H1 (cell line): ENCODE results near the gene KIAA1671. TPM values are rescaled to one million over a fixed set of nuclear protein-coding genes. Genes with fewer than 3 reads are reported as not detected.
A peak's percentile ranks its signal among the peaks of the same experiment; 100 is the strongest.

Experiments
- CTCF ChIA-PET: fragments of 300-600 bp; sonication (Branson Sonifier 250); formaldehyde crosslinking; loops from one replicate; lab custom pipeline; 2021; ENCODE audit not compliant: partially characterized antibody; lab: Charles Lee
- POLR2A ChIA-PET: fragments of 300-600 bp; sonication (Branson Sonifier 250); formaldehyde crosslinking; loops from one replicate; lab custom pipeline; 2021; ENCODE audit warnings: inconsistent platforms; ENCODE audit not compliant: partially characterized antibody; lab: Charles Lee
- DNase-seq, 2 experiments: peaks; one replicate each; pipeline versions ENCODE4 v3.0.0 to v3.0.0-alpha.2; 2010 to 2022; ENCODE audit warnings: low spot score in 2 of 2, low read depth in 1 of 2, mixed read lengths in 1 of 2
- FAIRE-seq: peaks from 2 replicates; lab custom pipeline; 2011; peaks lifted over from hg19 to GRCh38; lab: Jason Lieb, UNC
- H2AFZ ChIP-seq: 2 replicates; pipeline ENCODE4 v1.8.1; 2012; ENCODE audit warnings: low read length, inconsistent platforms
- H2AK5ac ChIP-seq: 2 replicates; pipeline ENCODE4 v1.6.1; 2013; ENCODE audit warnings: low read depth, low read length
- H2BK120ac ChIP-seq: replicated peaks from 2 replicates; pipeline ENCODE3; 2013; ENCODE audit warnings: low read depth, low read length, inconsistent platforms
- H2BK12ac ChIP-seq: 2 replicates; pipeline ENCODE4 v1.6.1; 2013; ENCODE audit warnings: low read depth, low read length
- H2BK15ac ChIP-seq: 2 replicates; pipeline ENCODE4 v1.6.1; 2013; ENCODE audit warnings: low read length
- H2BK20ac ChIP-seq: 2 replicates; pipeline ENCODE4 v1.6.1; 2013; ENCODE audit warnings: low read length
- H2BK5ac ChIP-seq: 2 replicates; pipeline ENCODE4 v1.6.1; 2013; ENCODE audit warnings: low read depth, low read length
- H3K14ac ChIP-seq: 2 replicates; pipeline ENCODE4 v1.6.1; 2013; ENCODE audit warnings: inconsistent platforms; ENCODE audit not compliant: insufficient read length
- H3K18ac ChIP-seq: 2 replicates; pipeline ENCODE4 v1.6.1; 2013; ENCODE audit warnings: low read length; ENCODE audit errors: extremely low read depth
- H3K23ac ChIP-seq: 2 replicates; pipeline ENCODE4 v1.6.1; 2013; ENCODE audit warnings: inconsistent platforms; ENCODE audit not compliant: insufficient read length
- H3K23me2 ChIP-seq: 2 replicates; pipeline ENCODE4 v1.6.1; 2013; ENCODE audit warnings: low read depth, low read length
- H3K27ac ChIP-seq: 2 replicates; pipeline ENCODE4 v1.6.1; 2011; ENCODE audit warnings: low read depth, low read length, inconsistent platforms
- H3K27me3 ChIP-seq, 4 experiments: replicated peaks in 1 of 4; 1 replicate in 1 of 4; 2 replicates in 3 of 4; pipeline versions ENCODE4 v1.6.1 to v1.8.1; 2011 to 2013; ENCODE audit warnings: low read length in 3 of 4, mild to moderate bottlenecking in 3 of 4, inconsistent platforms in 2 of 4, mixed read lengths in 2 of 4, moderate library complexity in 1 of 4; ENCODE audit not compliant: control insufficient read depth in 3 of 4, insufficient read depth in 3 of 4; ENCODE audit errors: extremely low read depth in 1 of 4
- H3K36me3 ChIP-seq, 4 experiments: 2 replicates each; pipeline versions ENCODE4 v1.6.1 to v1.8.1; 2011 to 2013; ENCODE audit warnings: mild to moderate bottlenecking in 4 of 4, low read length in 3 of 4, moderate library complexity in 2 of 4, control low read depth in 1 of 4, inconsistent platforms in 1 of 4; ENCODE audit not compliant: insufficient read depth in 4 of 4, control insufficient read depth in 2 of 4
- H3K4ac ChIP-seq: replicated peaks from 2 replicates; pipeline ENCODE3; 2013; ENCODE audit warnings: low read length, low read depth, mixed read lengths, inconsistent platforms; ENCODE audit not compliant: insufficient read length
- H3K4me1 ChIP-seq, 4 experiments: replicated peaks in 1 of 4; 1 replicate in 1 of 4; 2 replicates in 3 of 4; pipeline versions ENCODE4 v1.6.1 to v1.8.1; 2011 to 2013; ENCODE audit warnings: low read length in 3 of 4, inconsistent platforms in 2 of 4, mixed read lengths in 1 of 4; ENCODE audit not compliant: insufficient read depth in 4 of 4, control insufficient read depth in 3 of 4
- H3K4me2 ChIP-seq, 2 experiments: 2 replicates each; pipeline versions ENCODE4 v1.6.1 to v1.8.1; 2011 to 2013; ENCODE audit warnings: low read depth in 2 of 2, low read length in 2 of 2, control low read depth in 1 of 2, inconsistent platforms in 1 of 2, mild to moderate bottlenecking in 1 of 2; ENCODE audit not compliant: insufficient read depth in 1 of 2
- H3K4me3 ChIP-seq, 4 experiments: fragments of 200-600, 300-600 bp in 1 of 4; sonication (generic), shearing (Covaris generic), sonication (Bioruptor Twin) in 1 of 4; 2 replicates each; pipeline versions ENCODE4 v1.5.1 to v1.8.1; 2011 to 2016; ENCODE audit warnings: low read length in 4 of 4, low read depth in 3 of 4, control low read depth in 2 of 4, inconsistent platforms in 2 of 4, mild to moderate bottlenecking in 2 of 4, mixed read lengths in 1 of 4, moderate library complexity in 1 of 4; ENCODE audit not compliant: insufficient read depth in 2 of 4; ENCODE audit errors: extremely low read depth in 1 of 4
- H3K56ac ChIP-seq: replicated peaks from 2 replicates; pipeline ENCODE3; 2013; ENCODE audit warnings: low read depth, mild to moderate bottlenecking, mixed read lengths, low read length, inconsistent platforms; ENCODE audit not compliant: insufficient read length
- H3K79me1 ChIP-seq: 2 replicates; pipeline ENCODE4 v1.6.1; 2013; ENCODE audit warnings: low read depth, low read length, control low read depth
- H3K79me2 ChIP-seq, 2 experiments: 2 replicates each; pipeline versions ENCODE4 v1.6.1 to v1.8.1; 2012 to 2013; ENCODE audit warnings: low read length in 2 of 2, mild to moderate bottlenecking in 2 of 2, inconsistent platforms in 1 of 2; ENCODE audit not compliant: insufficient read depth in 2 of 2, control insufficient read depth in 1 of 2
- H3K9ac ChIP-seq, 4 experiments: replicated peaks in 1 of 4; 1 replicate in 1 of 4; 2 replicates in 3 of 4; pipeline versions ENCODE4 v1.6.1 to v1.8.1; 2011 to 2013; ENCODE audit warnings: low read depth in 3 of 4, low read length in 3 of 4, control low read depth in 2 of 4, mild to moderate bottlenecking in 2 of 4, moderate library complexity in 2 of 4, inconsistent platforms in 1 of 4; ENCODE audit errors: extremely low read depth in 1 of 4
- H3K9me3 ChIP-seq, 2 experiments: 2 replicates each; pipeline versions ENCODE4 v1.6.1 to v1.8.1; 2012 to 2013; ENCODE audit warnings: mild to moderate bottlenecking in 2 of 2, moderate library complexity in 2 of 2, control low read depth in 1 of 2, inconsistent platforms in 1 of 2, low read depth in 1 of 2, low read length in 1 of 2, mixed read lengths in 1 of 2; ENCODE audit not compliant: insufficient read depth in 2 of 2
- H4K20me1 ChIP-seq, 2 experiments: replicated peaks in 1 of 2; 2 replicates each; pipeline versions ENCODE3 to v1.8.1; 2011 to 2013; ENCODE audit warnings: inconsistent platforms in 2 of 2, low read length in 2 of 2, mild to moderate bottlenecking in 1 of 2; ENCODE audit not compliant: insufficient read depth in 2 of 2, control insufficient read depth in 1 of 2
- H4K5ac ChIP-seq: 2 replicates; pipeline ENCODE4 v1.6.1; 2013; ENCODE audit warnings: low read length, low read depth, mixed read lengths, inconsistent platforms; ENCODE audit not compliant: insufficient read length
- H4K8ac ChIP-seq: 2 replicates; pipeline ENCODE4 v1.8.0; 2013; ENCODE audit warnings: mild to moderate bottlenecking, moderate library complexity, low read length, inconsistent platforms; ENCODE audit not compliant: insufficient read depth; ENCODE audit errors: extremely low read depth
- H4K91ac ChIP-seq: replicated peaks from 2 replicates; pipeline ENCODE3; 2013; ENCODE audit warnings: low read length, mixed read lengths, inconsistent platforms; ENCODE audit not compliant: insufficient read length
- ATF3 ChIP-seq: IDR thresholded peaks from 2 replicates; pipeline ENCODE4 v1.6.1; 2011; ENCODE audit warnings: low read depth, mild to moderate bottlenecking, low read length; ENCODE audit not compliant: insufficient read depth
- FOSL1 ChIP-seq: IDR thresholded peaks from 2 replicates; pipeline ENCODE4 v1.6.1; 2011; ENCODE audit warnings: mild to moderate bottlenecking, low read depth, low read length, moderate library complexity; ENCODE audit not compliant: insufficient read depth
- HDAC2 ChIP-seq, 2 experiments: fragments of 300-600 bp in 1 of 2; sonication (generic) in 1 of 2; IDR thresholded peaks; 2 replicates each; pipeline ENCODE4 v1.6.1; 2011 to 2012; ENCODE audit warnings: low read depth in 2 of 2, low read length in 2 of 2, mild to moderate bottlenecking in 2 of 2, moderate library complexity in 2 of 2, borderline replicate concordance in 1 of 2, inconsistent platforms in 1 of 2
- MAX ChIP-seq: IDR thresholded peaks from 2 replicates; pipeline ENCODE4 v1.6.1; 2012; ENCODE audit warnings: inconsistent platforms
- NRF1 ChIP-seq: IDR thresholded peaks from 2 replicates; pipeline ENCODE4 v1.6.1; 2011; ENCODE audit warnings: mild to moderate bottlenecking, low read depth, low read length, improper control_type of control experiment
- RFX5 ChIP-seq: IDR thresholded peaks from 2 replicates; pipeline ENCODE4 v1.6.1; 2011; ENCODE audit warnings: low read depth, low read length, improper control_type of control experiment, borderline replicate concordance
- RXRA ChIP-seq: IDR thresholded peaks from 2 replicates; pipeline ENCODE4 v1.6.1; 2011; ENCODE audit warnings: low read depth, mild to moderate bottlenecking, low read length, moderate library complexity; ENCODE audit not compliant: insufficient read depth
- TEAD4 ChIP-seq: IDR thresholded peaks from 2 replicates; pipeline ENCODE4 v1.6.1; 2012; ENCODE audit warnings: low read depth, low read length, inconsistent platforms, mixed read lengths
- USF2 ChIP-seq: IDR thresholded peaks from 2 replicates; pipeline ENCODE4 v1.6.1; 2011; ENCODE audit warnings: low read length, improper control_type of control experiment
- WGBS, 2 experiments: shearing (Covaris generic) in 1 of 2; methylation state at CpG; one replicate each; pipeline versions ENCODE4 v1.1.6 to v1.1.7; 2013 to 2015; ENCODE audit warnings: low lambda C conversion rate in 2 of 2, mixed read lengths in 2 of 2, inconsistent platforms in 1 of 2, low coverage in 1 of 2, missing lambda C conversion rate in 1 of 2; ENCODE audit not compliant: insufficient replicate concordance in 2 of 2, insufficient coverage in 1 of 2, insufficient read length in 1 of 2; ENCODE audit errors: extremely low coverage in 1 of 2, missing lambda C conversion rate in 1 of 2; 5-methylcytosine and 5-hydroxymethylcytosine counted together
- polyA plus RNA-seq, 7 experiments: library from polyadenylated mRNA; depleted of rRNA in 3 of 7; stranded (reverse) in 5 of 7; unstranded in 2 of 7; fragments of >200 nt in 5 of 7; fragments of 200-250 nt in 2 of 7; gene quantifications; 1 replicate in 5 of 7; 2 replicates in 1 of 7; 4 replicates in 1 of 7; pipeline versions ENCODE4 v1.2.1 to v1.2.3, GENCODE V29; 2011 to 2013; ENCODE audit warnings: missing spikeins in 2 of 7, mixed read lengths in 2 of 7
- total RNA-seq: library from RNA; stranded (reverse); fragmentation: NEBNext Ultra II Directional; extraction: Animal tissue kit (Norgen Biotek cat#: 25700); gene quantifications from 2 replicates; pipeline ENCODE4 v1.2.1, GENCODE V29; 2021

The KIAA1671 gene
- total and polyA plus RNA-seq, 2 of the 8 experiments (the other 6 are each of a cell fraction or from before 2014, with no cell fraction given), result 6.4 to 23.9 TPM

- 83% methylated on average over 20 of the region's 20 CpGs; no CpG with 5 or more reads in 1 of the 2 experiments for WGBS, 2 experiments
- H4K8ac ChIP-seq, result no peak overlapping the region
- ChIA-PET POLR2A (no interaction called here), CTCF (interaction anchor here (0.7 to 5.2 kb wide), 13 partner anchors 11 to 262 kb away, joined by 3 to 32 read pairs (median 6); no protein-coding TSS in a partner anchor)
- H3K4me3 ChIP-seq, result 0 out of 8 replicates have a peak overlapping the region, but pooled peaks of 1 of the 4 experiments have one; percentile 69
- no peak overlapping the region for H3K4ac ChIP-seq
- no peaks in the 10 kb centered on the region for H3K9me3 ChIP-seq
- H2BK5ac ChIP-seq, result 0 out of 2 replicates have a peak overlapping the region, but pooled peaks have one; percentile 3
- DNase-seq (no peak), FAIRE-seq (no peak)
- H3K79me1 ChIP-seq, result no peaks in the 10 kb centered on the region; the same call in 1 of the 2 replicates
- no peak overlapping the region for H2BK20ac ChIP-seq
- no peak overlapping the region for H3K56ac ChIP-seq
- H2AK5ac ChIP-seq, result no peak overlapping the region
- H3K4me1 ChIP-seq, result peaks cover 0 to 19% (median 9%) of the 10 kb centered on the region in 4 experiments; a peak in 6 of 7 replicates
- H3K27me3 ChIP-seq, result 0 out of 7 replicates have a peak, but pooled peaks cover 0 to 2% (median 0%) of the 10 kb centered on the region in 4 experiments
- H3K14ac ChIP-seq, result no peak overlapping the region
- no peaks in the 10 kb centered on the region for H4K20me1 ChIP-seq
- H4K91ac ChIP-seq, result no peak overlapping the region
- H3K9ac ChIP-seq, result no peak overlapping the region
- H3K27ac ChIP-seq, result no peak overlapping the region
- H3K4me2 ChIP-seq, result peak overlapping the region in 1 of 2 experiments; percentile 94; a peak in 1 of 4 replicates
- H2AFZ ChIP-seq, result no peak overlapping the region
- peaks cover 7% of the 10 kb centered on the region for H3K23me2 ChIP-seq
- H3K79me2 ChIP-seq, result no peaks in the 10 kb centered on the region
- H2BK120ac ChIP-seq, result no peak overlapping the region
- no peaks in the 10 kb centered on the region; a peak in 1 of 8 replicates for H3K36me3 ChIP-seq
- peak overlapping the region; percentile 52; the same call in 1 of the 2 replicates for H3K18ac ChIP-seq
- no peak for TF ChIP-seq HDAC2 (IDR thresholded peaks at IDR 0.05; ENCODE audit: borderline replicate concordance in 1 of 2, low read depth in 2 of 2, low read length in 2 of 2)
- no peak for TF ChIP-seq ATF3
- TF ChIP-seq FOSL1, result no peak
- no peak for TF ChIP-seq RXRA
- TF ChIP-seq RFX5, result no peak
- no peak for TF ChIP-seq NRF1
- no peak for TF ChIP-seq TEAD4
- TF ChIP-seq MAX, result no peak
- TF ChIP-seq USF2, result no peak
- no peak overlapping the region for H4K5ac ChIP-seq
- H3K23ac ChIP-seq, result no peak overlapping the region
- H2BK12ac ChIP-seq, result peak overlapping the region; percentile 33; the same call in 1 of the 2 replicates
- peak overlapping the region; percentile 53; the same call in 1 of the 2 replicates for H2BK15ac ChIP-seq
These were observed 160.2 kb downstream of the KIAA1671 start for GRCh38 chr22:25112538-25113253.
